HepG2 (cell line): ENCODE results near the gene ZBTB25. TPM values are rescaled to one million over a fixed set of nuclear protein-coding genes. Genes with fewer than 3 reads are reported as not detected.
A peak's percentile ranks its signal among the peaks of the same experiment; 100 is the strongest.

Experiments used
- ATAC-seq: fragments of 200-7000 bp; cut with Tn5 transposase; 3 replicates; pipeline ENCODE4 v1.9.1; 2020; ENCODE audit warnings: mild to moderate bottlenecking, moderate library complexity
- Bru-seq: library from RNA; stranded (reverse); fragments of 400-500 nt; gene quantifications from one replicate; lab custom pipeline; 2021; lab: Mats Ljungman, UMichigan
- BruChase-seq, 2 experiments: library from RNA; stranded (reverse); fragments of 400-500 nt; gene quantifications; one replicate each; lab custom pipeline; 2021; lab: Mats Ljungman, UMichigan
- BruUV-seq: library from RNA; stranded (reverse); fragments of 400-500 nt; replicated peaks from 2 replicates; lab custom pipeline; 2021; lab: Mats Ljungman, UMichigan
- CTCF ChIA-PET: fragments of 300-600 bp; formaldehyde crosslinking; extraction: SDS; loops from one replicate; lab custom pipeline; 2021; ENCODE audit warnings: low total read pairs, inconsistent platforms, low intra/inter-chr PET ratio; lab: Yijun Ruan, JAX
- POLR2A ChIA-PET: fragments of 350-600 bp; sonication (Branson Sonifier 250); formaldehyde crosslinking; loops from one replicate; lab custom pipeline; 2020; ENCODE audit warnings: antibody characterized with exemption, inconsistent platforms; lab: Yijun Ruan, JAX
- DNase-seq: peaks from one replicate; pipeline ENCODE4 v3.0.0-alpha.2; 2015; ENCODE audit warnings: low spot score
- FAIRE-seq: peaks from 3 replicates; lab custom pipeline; 2011; peaks lifted over from hg19 to GRCh38; lab: Jason Lieb, UNC
- H2AFZ ChIP-seq: one replicate; pipeline ENCODE4 v1.6.1; 2011; ENCODE audit warnings: low read length, inconsistent platforms
- H3K27ac ChIP-seq: fragments of 300-600 bp; 3 replicates; pipeline ENCODE4 v1.8.0; 2011; ENCODE audit warnings: mixed run types, mild to moderate bottlenecking, mixed read lengths, low read length, inconsistent platforms; ENCODE audit not compliant: insufficient read depth; ENCODE audit errors: extremely low read length
- H3K27me3 ChIP-seq, 2 experiments: fragments of 200-600 bp in 1 of 2; 2 replicates in 1 of 2; 3 replicates in 1 of 2; pipeline versions ENCODE4 v1.6.0 to v1.8.0; 2011; ENCODE audit warnings: low read length in 2 of 2, mild to moderate bottlenecking in 2 of 2, moderate library complexity in 2 of 2, inconsistent platforms in 1 of 2; ENCODE audit not compliant: insufficient read depth in 2 of 2, control insufficient read depth in 1 of 2
- H3K36me3 ChIP-seq, 2 experiments: fragments of 200-600 bp in 1 of 2; replicated peaks in 1 of 2; 2 replicates in 1 of 2; 3 replicates in 1 of 2; pipeline versions ENCODE4 v1.5.1 to v1.8.0; 2011; ENCODE audit warnings: low read length in 2 of 2, inconsistent platforms in 1 of 2; ENCODE audit not compliant: insufficient read depth in 2 of 2, control insufficient read depth in 1 of 2
- H3K4me1 ChIP-seq: 2 replicates; pipeline ENCODE4 v1.5.1; 2012; ENCODE audit warnings: low read length, inconsistent platforms; ENCODE audit not compliant: insufficient read depth
- H3K4me2 ChIP-seq: 2 replicates; pipeline ENCODE4 v1.6.0; 2011; ENCODE audit warnings: low read depth, low read length, inconsistent platforms
- H3K4me3 ChIP-seq, 3 experiments: fragments of 200-600 bp in 1 of 3; sonication (generic), shearing (Covaris generic) in 1 of 3; replicated peaks in 1 of 3; 2 replicates each; pipeline ENCODE4 v1.5.1; 2011 to 2016; ENCODE audit warnings: low read length in 3 of 3, inconsistent platforms in 2 of 3, low read depth in 2 of 3, mild to moderate bottlenecking in 2 of 3, control low read depth in 1 of 3, mixed read lengths in 1 of 3; ENCODE audit not compliant: insufficient read depth in 1 of 3
- H3K79me2 ChIP-seq: one replicate; pipeline ENCODE4 v1.6.1; 2011; ENCODE audit warnings: low read length, inconsistent platforms; ENCODE audit not compliant: insufficient read depth
- H3K9ac ChIP-seq: 2 replicates; pipeline ENCODE4 v1.6.0; 2011; ENCODE audit warnings: mild to moderate bottlenecking, low read depth, low read length, inconsistent platforms; ENCODE audit not compliant: insufficient read depth
- H3K9me3 ChIP-seq: 2 replicates; pipeline ENCODE4 v1.5.1; 2012; ENCODE audit warnings: mild to moderate bottlenecking, low read length
- H4K20me1 ChIP-seq: 2 replicates; pipeline ENCODE4 v1.6.0; 2011; ENCODE audit warnings: inconsistent platforms, mild to moderate bottlenecking, low read length, moderate library complexity; ENCODE audit not compliant: insufficient read depth
- ATF7 ChIP-seq, 2 experiments: fragments of 450-650 bp in 1 of 2; sonication (generic) in 1 of 2; formaldehyde crosslinking in 1 of 2; IDR thresholded peaks; 2 replicates each; pipeline versions ENCODE4 v1.4.0 to v1.6.1; 2016 to 2020; ENCODE audit warnings: antibody characterized with exemption in 1 of 2, mild to moderate bottlenecking in 1 of 2, missing genetic modification reagents in 1 of 2
- MAX ChIP-seq: IDR thresholded peaks from 2 replicates; pipeline ENCODE4 v1.6.1; 2012; ENCODE audit warnings: inconsistent platforms
- SRY ChIP-seq: sonication (generic); formaldehyde crosslinking; IDR thresholded peaks from 2 replicates; pipeline ENCODE4 v1.8.0; 2022; ENCODE audit warnings: mild to moderate bottlenecking, missing genetic modification reagents
- TAF1 ChIP-seq: sonication (generic); formaldehyde crosslinking; IDR thresholded peaks from 2 replicates; pipeline ENCODE4 v1.4.0; 2020; ENCODE audit warnings: missing genetic modification reagents
- ZBTB43 ChIP-seq: sonication (generic); formaldehyde crosslinking; conservative IDR thresholded peaks from 2 replicates; pipeline ENCODE4 v1.4.0; 2020; ENCODE audit warnings: missing genetic modification reagents
- ZSCAN21 ChIP-seq: sonication (generic); formaldehyde crosslinking; IDR thresholded peaks from 2 replicates; pipeline ENCODE4 v1.8.0; 2022; ENCODE audit warnings: mild to moderate bottlenecking, missing genetic modification reagents, moderate library complexity, borderline replicate concordance
- WGBS: methylation state at CpG from one replicate; pipeline ENCODE4 v1.1.6; 2017; ENCODE audit warnings: low lambda C conversion rate; 5-methylcytosine and 5-hydroxymethylcytosine counted together
- in situ Hi-C: cut with HindIII; loops from 2 replicates; pipeline ENCODE4 v1.10.0; 2017; ENCODE audit warnings: low pct_unique_long_range_greater_than_20kb; ENCODE audit not compliant: extremely low pct_ligation_motif_present
- intact Hi-C: fragments of 100-400 bp; cut with micrococcal nuclease; formaldehyde crosslinking; loops from one replicate; pipeline ENCODE4 v1.10.0; 2022; ENCODE audit not compliant: unreplicated experiment
- long read RNA-seq, 2 experiments: library from RNA in 1 of 2; library from polyadenylated mRNA in 1 of 2; stranded (forward) in 1 of 2; unstranded in 1 of 2; transcript quantifications; one replicate each; pipeline ENCODE4 v2.0.0, GENCODE V29; 2019 to 2022
- polyA minus RNA-seq, 3 experiments: library from RNA; depleted of rRNA, polyadenylated mRNA; stranded (reverse); fragments of >200 nt; gene quantifications; 2 replicates each; pipeline ENCODE4 v1.2.3, GENCODE V29; 2011; ENCODE audit warnings: low replicate concordance in 1 of 3
- polyA plus RNA-seq, 8 experiments: library from polyadenylated mRNA; depleted of rRNA in 3 of 8; stranded (reverse) in 7 of 8; unstranded in 1 of 8; fragments of >200 nt; fragmentation: Illumina TruSeq in 4 of 8; extraction: Trizol in 4 of 8; gene quantifications; 2 replicates each; pipeline versions ENCODE4 v1.2.1 to v1.2.3, GENCODE V29; 2011 to 2016; ENCODE audit warnings: low read depth in 4 of 8, missing spikeins in 1 of 8, mixed read lengths in 1 of 8; ENCODE audit not compliant: insufficient read depth in 1 of 8
- total RNA-seq, 5 experiments: library from RNA; depleted of rRNA; stranded (reverse); fragments of >200 nt; fragmentation: Illumina TruSeq; extraction: Trizol; gene quantifications; 2 replicates each; pipeline ENCODE4 v1.2.3, GENCODE V29; 2016; ENCODE audit warnings: low read depth in 1 of 5
- TF ChIP-seq, protein P1 (sequence below), 2 experiments: IDR thresholded peaks; 2 replicates each; pipeline ENCODE4 v1.6.1; 2011 to 2012; ENCODE audit warnings: low read length in 2 of 2, borderline replicate concordance in 1 of 2, low read depth in 1 of 2, mild to moderate bottlenecking in 1 of 2, moderate library complexity in 1 of 2

ZBTB25 gene, protein sequence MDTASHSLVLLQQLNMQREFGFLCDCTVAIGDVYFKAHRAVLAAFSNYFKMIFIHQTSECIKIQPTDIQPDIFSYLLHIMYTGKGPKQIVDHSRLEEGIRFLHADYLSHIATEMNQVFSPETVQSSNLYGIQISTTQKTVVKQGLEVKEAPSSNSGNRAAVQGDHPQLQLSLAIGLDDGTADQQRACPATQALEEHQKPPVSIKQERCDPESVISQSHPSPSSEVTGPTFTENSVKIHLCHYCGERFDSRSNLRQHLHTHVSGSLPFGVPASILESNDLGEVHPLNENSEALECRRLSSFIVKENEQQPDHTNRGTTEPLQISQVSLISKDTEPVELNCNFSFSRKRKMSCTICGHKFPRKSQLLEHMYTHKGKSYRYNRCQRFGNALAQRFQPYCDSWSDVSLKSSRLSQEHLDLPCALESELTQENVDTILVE
- total RNA-seq (2016; rRNA removed; fragmentation: Illumina TruSeq; extraction: Trizol), result 3.0 and 3.5 TPM in 2 replicates
- total RNA-seq (2016; cell fraction: cytosol; rRNA removed; fragmentation: Illumina TruSeq; extraction: Trizol; ENCODE audit: low read depth), result 0.81 and 2.1 TPM in 2 replicates
- total RNA-seq (2016; cell fraction: insoluble cytoplasmic fraction; rRNA removed; fragmentation: Illumina TruSeq; extraction: Trizol), result 3.5 TPM in 2 replicates
- total RNA-seq (2016; cell fraction: membrane; rRNA removed; fragmentation: Illumina TruSeq; extraction: Trizol), result 2.3 TPM in 2 replicates
- 3.4 and 4.6 TPM in 2 replicates for total RNA-seq (2016; cell fraction: nucleus; rRNA removed; fragmentation: Illumina TruSeq; extraction: Trizol)
- polyA plus RNA-seq (2011; rRNA removed), result 7.6 TPM in 2 replicates
- polyA plus RNA-seq (2011; cell fraction: cytosol; rRNA removed), result 2.7 and 3.0 TPM in 2 replicates
- 9.2 and 10.1 TPM in 2 replicates for polyA plus RNA-seq (2011; cell fraction: nucleus; rRNA removed)
- polyA plus RNA-seq (2012), result 3.9 and 4.1 TPM in 2 replicates
- 0.99 and 1.2 TPM in 2 replicates for polyA plus RNA-seq (2016; cell fraction: cytosol; fragmentation: Illumina TruSeq; extraction: Trizol; ENCODE audit: low read depth)
- 1.5 and 2.9 TPM in 2 replicates for polyA plus RNA-seq (2016; cell fraction: insoluble cytoplasmic fraction; fragmentation: Illumina TruSeq; extraction: Trizol; ENCODE audit: low read depth)
- 0.98 and 1.2 TPM in 2 replicates for polyA plus RNA-seq (2016; cell fraction: membrane; fragmentation: Illumina TruSeq; extraction: Trizol; ENCODE audit: low read depth)
- 5.7 and 6.7 TPM in 2 replicates for polyA plus RNA-seq (2016; cell fraction: nucleus; fragmentation: Illumina TruSeq; extraction: Trizol; ENCODE audit: insufficient read depth, low read depth)
- 11.5 and 37.3 TPM in 2 replicates for polyA minus RNA-seq (2011; rRNA and poly(A)+ RNA removed; ENCODE audit: low replicate concordance)
- polyA minus RNA-seq (2011; cell fraction: cytosol; rRNA and poly(A)+ RNA removed), result 4.8 and 5.0 TPM in 2 replicates
- polyA minus RNA-seq (2011; cell fraction: nucleus; rRNA and poly(A)+ RNA removed), result 12.1 and 14.7 TPM in 2 replicates
- Bru-seq, nascent RNA, result percentile 50 among the genes with signal in this experiment
- percentile 47 among the genes with signal in this experiment for BruChase-seq, experiment 1, labeled RNA remaining after a 6-hour chase
- percentile 50 among the genes with signal in this experiment for BruChase-seq, experiment 2, labeled RNA remaining after a 2-hour chase
- long read RNA-seq, experiment 1, partial matches to known transcripts, result 0 of 5 reads
- long read RNA-seq, experiment 1, other reads (novel, unspliced or antisense), result 5 of 5 reads
- long read RNA-seq, experiment 2, partial matches to known transcripts, result 0 of 2 reads
- long read RNA-seq, experiment 2, other reads (novel, unspliced or antisense), result 2 of 2 reads

GRCh38 chr14:64503434-64504309 lies at the start of gene ZBTB25:
ZBTB25 (minus strand) TSS chr14:64503838; CDS start chr14:64490533, 13,305 bp downstream.
- intact Hi-C loops (no loop called here), in situ Hi-C loops (no loop called here)
- TF ChIP-seq SRY (CRISPR knock-in tag), result peak; percentile 60; the same call in 1 of the 2 replicates
- no peak for TF ChIP-seq ATF7 (IDR thresholded peaks at IDR 0.05)
- TF ChIP-seq ATF7 (CRISPR knock-in tag; IDR thresholded peaks at IDR 0.05), result no peak
- peak; percentile 80 for TF ChIP-seq TAF1
- TF ChIP-seq ZSCAN21 (CRISPR knock-in tag), result peak; percentile 88
- TF ChIP-seq, protein P1, sequence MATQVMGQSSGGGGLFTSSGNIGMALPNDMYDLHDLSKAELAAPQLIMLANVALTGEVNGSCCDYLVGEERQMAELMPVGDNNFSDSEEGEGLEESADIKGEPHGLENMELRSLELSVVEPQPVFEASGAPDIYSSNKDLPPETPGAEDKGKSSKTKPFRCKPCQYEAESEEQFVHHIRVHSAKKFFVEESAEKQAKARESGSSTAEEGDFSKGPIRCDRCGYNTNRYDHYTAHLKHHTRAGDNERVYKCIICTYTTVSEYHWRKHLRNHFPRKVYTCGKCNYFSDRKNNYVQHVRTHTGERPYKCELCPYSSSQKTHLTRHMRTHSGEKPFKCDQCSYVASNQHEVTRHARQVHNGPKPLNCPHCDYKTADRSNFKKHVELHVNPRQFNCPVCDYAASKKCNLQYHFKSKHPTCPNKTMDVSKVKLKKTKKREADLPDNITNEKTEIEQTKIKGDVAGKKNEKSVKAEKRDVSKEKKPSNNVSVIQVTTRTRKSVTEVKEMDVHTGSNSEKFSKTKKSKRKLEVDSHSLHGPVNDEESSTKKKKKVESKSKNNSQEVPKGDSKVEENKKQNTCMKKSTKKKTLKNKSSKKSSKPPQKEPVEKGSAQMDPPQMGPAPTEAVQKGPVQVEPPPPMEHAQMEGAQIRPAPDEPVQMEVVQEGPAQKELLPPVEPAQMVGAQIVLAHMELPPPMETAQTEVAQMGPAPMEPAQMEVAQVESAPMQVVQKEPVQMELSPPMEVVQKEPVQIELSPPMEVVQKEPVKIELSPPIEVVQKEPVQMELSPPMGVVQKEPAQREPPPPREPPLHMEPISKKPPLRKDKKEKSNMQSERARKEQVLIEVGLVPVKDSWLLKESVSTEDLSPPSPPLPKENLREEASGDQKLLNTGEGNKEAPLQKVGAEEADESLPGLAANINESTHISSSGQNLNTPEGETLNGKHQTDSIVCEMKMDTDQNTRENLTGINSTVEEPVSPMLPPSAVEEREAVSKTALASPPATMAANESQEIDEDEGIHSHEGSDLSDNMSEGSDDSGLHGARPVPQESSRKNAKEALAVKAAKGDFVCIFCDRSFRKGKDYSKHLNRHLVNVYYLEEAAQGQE (IDR thresholded peaks at IDR 0.05; ENCODE audit: borderline replicate concordance in 1 of 2, low read depth in 1 of 2, low read length in 2 of 2), result no peak
- TF ChIP-seq MAX, result peak; percentile 93
- peak; percentile 76; the same call in 1 of the 2 replicates for TF ChIP-seq ZBTB43

More at GRCh38 chr14:64503434-64504309, at the start of gene ZBTB25:
- peaks cover 23% of the 10 kb centered on the region for H4K20me1 ChIP-seq
- FAIRE-seq (no peak), ATAC-seq (peak; percentile 85), DNase-seq (peak; percentile 90)
- peak within 1 kb of the TSS; percentile 95 for H3K9ac ChIP-seq
- POLR2A ChIA-PET, result interaction anchor here (0.6 to 1.9 kb wide), 15 partner anchors 8 to 439 kb away, joined by 3 to 17 read pairs (median 3); partner anchors contain the start of genes GPX2 and MTHFD1
- H3K4me3 ChIP-seq, result peak within 1 kb of the TSS; percentile 93 to 98 (median 96)
- peak within 1 kb of the TSS; percentile 91 for H3K4me2 ChIP-seq
- H3K27ac ChIP-seq, result peak within 1 kb of the TSS; percentile 99
- CTCF ChIA-PET, result no interaction called here
- no peaks in the 10 kb centered on the region for H3K9me3 ChIP-seq
- H3K79me2 ChIP-seq, result peaks cover 49% of the 10 kb centered on the region
- no peaks in the 10 kb centered on the region; a peak in 1 of 5 replicates for H3K27me3 ChIP-seq
- BruUV-seq, result no TSS peak
- H3K4me1 ChIP-seq, result peaks cover 62% of the 10 kb centered on the region
- H3K36me3 ChIP-seq, result no peaks in the 10 kb centered on the region
- no peak within 1 kb of the TSS for H2AFZ ChIP-seq
- 20% methylated on average over 2 of the region's 87 CpGs for WGBS
